WERI-Rb-1 (cell line): ENCODE data around the gene EPN2.

Experiments
- DNase-seq: peaks from one replicate; pipeline ENCODE4 v3.0.0-alpha.2; 2020
- H3K27ac ChIP-seq: fragments of 250-450 bp; sonication (Bioruptor Pico); 2 replicates; pipeline ENCODE4 v1.5.1; 2020; ENCODE audit warnings: mild to moderate bottlenecking, moderate library complexity
- H3K27me3 ChIP-seq: fragments of 250-450 bp; sonication (Bioruptor Pico); 2 replicates; pipeline ENCODE4 v1.5.1; 2021; ENCODE audit warnings: mild to moderate bottlenecking, low read depth, moderate library complexity; ENCODE audit not compliant: insufficient read depth, severe bottlenecking
- H3K36me3 ChIP-seq: fragments of 250-450 bp; sonication (Bioruptor Pico); 2 replicates; pipeline ENCODE4 v1.5.1; 2020; ENCODE audit warnings: mild to moderate bottlenecking, moderate library complexity
- H3K4me3 ChIP-seq: 2 replicates; pipeline ENCODE4 v1.5.1; 2011; ENCODE audit warnings: low read depth, mild to moderate bottlenecking, control low read depth, low read length
- H3K9me3 ChIP-seq: fragments of 250-450 bp; sonication (Bioruptor Pico); 2 replicates; pipeline ENCODE4 v1.5.1; 2021; ENCODE audit warnings: mild to moderate bottlenecking, moderate library complexity; ENCODE audit not compliant: severe bottlenecking
- TF ChIP-seq, protein P1 (sequence below): IDR thresholded peaks from 2 replicates; pipeline ENCODE4 v1.5.1; 2011; ENCODE audit warnings: low read depth, mild to moderate bottlenecking, control low read depth, inconsistent platforms, low read length

Gene EPN2

DNA sequence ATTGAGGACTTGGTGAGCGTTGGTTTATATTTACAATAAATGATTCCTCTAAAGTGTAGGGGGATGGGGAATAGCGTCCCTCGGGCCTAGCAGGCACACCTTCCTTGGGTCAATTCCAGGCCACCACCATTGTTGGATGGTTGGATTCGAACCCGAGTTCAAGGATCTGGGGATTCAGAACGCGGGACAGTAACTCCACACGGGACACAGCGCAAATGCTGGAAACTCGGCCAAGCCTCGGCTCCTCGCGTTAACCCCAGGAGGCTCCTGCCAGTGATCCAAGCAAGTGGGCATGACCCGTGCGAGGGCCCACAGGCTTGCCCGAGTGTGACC, 124.7 kb downstream of the EPN2 start:
- Histone ChIP-seq H3K9me3 (no peaks in the 10 kb centered on the region), H3K36me3 (peaks cover 4% of the 10 kb centered on the region), H3K27ac (peak overlapping the region; percentile 86), H3K27me3 (no peaks in the 10 kb centered on the region), H3K4me3 (peak overlapping the region; percentile 62)
- no peak for DNase-seq
- TF ChIP-seq, protein P1, sequence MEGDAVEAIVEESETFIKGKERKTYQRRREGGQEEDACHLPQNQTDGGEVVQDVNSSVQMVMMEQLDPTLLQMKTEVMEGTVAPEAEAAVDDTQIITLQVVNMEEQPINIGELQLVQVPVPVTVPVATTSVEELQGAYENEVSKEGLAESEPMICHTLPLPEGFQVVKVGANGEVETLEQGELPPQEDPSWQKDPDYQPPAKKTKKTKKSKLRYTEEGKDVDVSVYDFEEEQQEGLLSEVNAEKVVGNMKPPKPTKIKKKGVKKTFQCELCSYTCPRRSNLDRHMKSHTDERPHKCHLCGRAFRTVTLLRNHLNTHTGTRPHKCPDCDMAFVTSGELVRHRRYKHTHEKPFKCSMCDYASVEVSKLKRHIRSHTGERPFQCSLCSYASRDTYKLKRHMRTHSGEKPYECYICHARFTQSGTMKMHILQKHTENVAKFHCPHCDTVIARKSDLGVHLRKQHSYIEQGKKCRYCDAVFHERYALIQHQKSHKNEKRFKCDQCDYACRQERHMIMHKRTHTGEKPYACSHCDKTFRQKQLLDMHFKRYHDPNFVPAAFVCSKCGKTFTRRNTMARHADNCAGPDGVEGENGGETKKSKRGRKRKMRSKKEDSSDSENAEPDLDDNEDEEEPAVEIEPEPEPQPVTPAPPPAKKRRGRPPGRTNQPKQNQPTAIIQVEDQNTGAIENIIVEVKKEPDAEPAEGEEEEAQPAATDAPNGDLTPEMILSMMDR: no peak

DNA sequence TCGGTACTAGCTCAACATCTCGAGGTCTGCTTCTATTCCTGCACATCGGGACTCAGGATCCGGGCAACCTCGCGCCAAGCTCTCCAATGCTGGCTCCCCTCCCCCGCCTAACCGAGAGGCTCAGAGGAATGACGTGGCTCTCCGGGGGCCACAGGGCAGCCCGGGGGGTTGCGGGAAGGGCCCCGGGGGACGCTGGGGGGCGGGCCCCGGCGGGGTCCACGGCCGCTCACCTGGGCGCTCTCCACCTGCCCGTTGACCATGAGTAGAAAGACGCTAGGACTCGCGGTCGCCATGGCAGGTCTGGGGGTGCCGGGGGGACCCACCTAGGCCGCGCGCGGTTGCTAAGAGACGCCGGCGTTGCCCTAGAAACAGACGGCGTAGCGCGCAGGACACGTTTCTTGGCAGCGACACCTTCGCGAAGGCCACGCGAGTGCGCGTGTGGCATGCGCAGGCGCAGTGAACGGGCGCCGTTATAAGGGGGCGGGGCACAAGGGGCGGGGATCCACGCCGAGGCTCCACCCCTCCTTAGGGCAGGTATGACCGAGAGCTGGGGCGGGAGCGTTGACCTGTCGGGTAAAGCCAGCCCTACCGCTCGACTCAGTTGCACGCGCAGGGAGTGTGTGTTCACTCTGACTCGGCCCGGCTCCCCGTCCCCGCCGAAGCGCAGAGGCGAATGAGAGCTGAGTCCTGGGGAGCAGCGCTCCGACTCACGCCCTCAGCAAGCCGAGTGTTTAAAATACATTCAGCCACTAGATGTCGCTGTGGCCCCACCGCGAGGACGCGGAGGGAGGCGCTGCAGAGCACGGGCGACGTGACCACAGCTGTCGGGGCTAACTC, 125.3 kb downstream of the EPN2 start, which contains the start of gene B9D1:
Gene B9D1, minus strand, starts transcription at position 447 of the 837 bp plus-strand sequence. Its CDS starts 154 bp downstream, at position 293.
- H3K36me3 ChIP-seq: peaks cover 3% of the 10 kb centered on the region
- H3K9me3 ChIP-seq: no peaks in the 10 kb centered on the region
- peak within 1 kb of the TSS; percentile 62 for H3K4me3 ChIP-seq
- DNase-seq: peak; percentile 91
- TF ChIP-seq, protein P1: peak; percentile 92
- no peaks in the 10 kb centered on the region for H3K27me3 ChIP-seq
- H3K27ac ChIP-seq: peak within 1 kb of the TSS; percentile 86

DNA sequence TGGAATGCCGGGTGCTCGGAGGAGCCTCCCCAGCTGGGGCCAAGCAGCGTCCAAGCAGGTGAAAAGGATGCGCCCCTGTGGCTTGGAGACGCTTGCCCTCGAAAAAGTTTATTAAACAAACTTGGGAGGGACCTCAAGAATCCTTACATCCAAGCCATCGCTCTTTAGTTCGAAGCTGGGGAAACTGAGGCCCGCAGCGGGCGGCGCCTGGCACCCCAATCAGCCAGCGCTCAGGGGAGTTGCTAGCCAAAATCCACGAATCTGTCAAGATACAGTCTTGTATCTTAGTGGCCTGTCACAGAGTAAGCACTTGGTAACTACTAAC, 125.9 kb downstream of the EPN2 start:
- no peak for DNase-seq
- H3K36me3 ChIP-seq: no peaks in the 10 kb centered on the region
- TF ChIP-seq, protein P1: no peak
- no peak overlapping the region for H3K27ac ChIP-seq
- no peaks in the 10 kb centered on the region for H3K9me3 ChIP-seq
- peak overlapping the region; percentile 62; the same call in 1 of the 2 replicates for H3K4me3 ChIP-seq
- H3K27me3 ChIP-seq: no peaks in the 10 kb centered on the region

DNA sequence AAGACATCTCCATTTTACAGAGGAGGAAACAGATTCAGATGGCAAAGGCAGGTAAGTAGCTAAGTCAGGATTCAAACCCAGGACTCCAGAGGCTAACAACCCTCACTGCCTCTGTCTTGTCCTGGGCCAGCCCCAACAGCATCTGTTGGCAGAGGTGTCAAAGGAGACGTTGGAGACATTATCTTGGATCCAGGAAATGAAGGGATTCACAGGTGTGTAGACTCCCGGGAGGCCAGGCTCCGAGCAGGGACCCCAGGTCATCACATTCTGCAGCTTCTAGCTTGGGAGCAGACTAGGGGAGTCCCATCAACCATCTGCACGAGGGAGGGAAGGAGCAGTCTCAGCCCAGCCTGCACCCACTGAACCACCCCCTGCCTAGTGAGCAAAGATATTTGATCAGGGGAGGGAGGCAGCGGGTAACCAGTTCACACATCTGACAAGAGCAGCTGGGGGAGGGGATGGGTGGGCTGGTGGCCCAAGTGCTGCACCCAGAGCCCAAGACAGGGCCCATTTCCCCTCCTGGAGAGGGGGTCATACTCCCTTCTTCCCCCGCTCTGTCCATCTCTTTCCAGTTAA, 126.4 kb downstream of the EPN2 start:
- Histone ChIP-seq H3K27me3 (no peaks in the 10 kb centered on the region), H3K36me3 (no peaks in the 10 kb centered on the region), H3K4me3 (no peak overlapping the region), H3K27ac (no peak overlapping the region), H3K9me3 (no peaks in the 10 kb centered on the region)
- DNase-seq: no peak
- TF ChIP-seq, protein P1: no peak

DNA sequence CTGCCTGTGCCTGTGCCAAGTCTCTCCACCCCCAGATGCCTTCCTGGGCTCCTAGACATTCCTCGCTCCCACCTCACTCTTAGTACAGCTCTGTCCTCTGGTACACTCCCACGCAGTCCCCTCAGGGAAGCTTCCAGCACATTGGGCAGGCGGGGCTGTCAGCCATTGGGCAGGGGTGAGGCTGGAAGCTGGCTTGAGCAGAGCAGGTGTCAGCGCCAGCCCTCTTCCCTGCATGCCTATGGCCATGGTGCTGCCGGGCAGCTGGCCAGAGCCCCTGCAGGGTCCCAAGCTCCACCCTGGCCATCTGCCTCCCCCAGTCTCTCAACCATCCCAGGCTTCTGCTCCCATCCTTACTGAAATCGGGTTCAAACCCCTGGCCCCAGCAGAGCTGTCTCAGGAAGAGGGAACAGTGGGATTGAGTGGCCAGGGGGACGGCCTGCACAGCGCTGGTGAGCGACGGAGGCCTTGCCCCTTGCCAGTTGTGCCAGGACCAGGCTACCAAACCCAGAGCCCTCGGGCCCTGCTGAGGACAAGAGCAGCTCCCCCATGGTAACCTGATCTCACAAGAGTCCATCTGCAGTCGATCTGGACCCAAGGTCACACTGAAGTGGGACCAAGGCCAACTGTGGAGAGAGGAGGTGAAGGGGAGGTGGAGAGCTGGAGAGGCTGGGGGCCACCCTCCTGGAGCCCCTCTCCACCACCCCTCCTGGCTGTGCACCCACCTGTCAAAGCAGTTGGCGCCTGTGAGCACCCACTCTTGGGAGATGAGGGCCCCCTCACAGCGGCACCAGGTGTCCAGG, 127.7 kb downstream of the EPN2 start:
- Histone ChIP-seq H3K27ac (peak overlapping the region; percentile 64), H3K36me3 (no peaks in the 10 kb centered on the region), H3K27me3 (no peaks in the 10 kb centered on the region), H3K9me3 (no peaks in the 10 kb centered on the region), H3K4me3 (no peak overlapping the region)
- DNase-seq: peak; percentile 52
- TF ChIP-seq, protein P1: no peak
